Fibroblast of mammary gland (primary cell): ENCODE measurements around the gene GPRC5A.

ENCODE experiments used
- DNase-seq: peaks from one replicate; pipeline ENCODE4 v3.0.0-alpha.2; 2010; ENCODE audit warnings: low read depth
- H3K4me3 ChIP-seq: 2 replicates; pipeline ENCODE4 v1.5.1; 2011; ENCODE audit warnings: low read depth, mild to moderate bottlenecking, low read length, moderate library complexity; ENCODE audit not compliant: control insufficient read depth
- TF ChIP-seq, protein P1 (sequence below): conservative IDR thresholded peaks from 2 replicates; pipeline ENCODE4 v1.5.1; 2011; ENCODE audit warnings: low read depth, low read length, inconsistent platforms; ENCODE audit not compliant: control insufficient read depth, insufficient read depth

GPRC5A gene

DNA sequence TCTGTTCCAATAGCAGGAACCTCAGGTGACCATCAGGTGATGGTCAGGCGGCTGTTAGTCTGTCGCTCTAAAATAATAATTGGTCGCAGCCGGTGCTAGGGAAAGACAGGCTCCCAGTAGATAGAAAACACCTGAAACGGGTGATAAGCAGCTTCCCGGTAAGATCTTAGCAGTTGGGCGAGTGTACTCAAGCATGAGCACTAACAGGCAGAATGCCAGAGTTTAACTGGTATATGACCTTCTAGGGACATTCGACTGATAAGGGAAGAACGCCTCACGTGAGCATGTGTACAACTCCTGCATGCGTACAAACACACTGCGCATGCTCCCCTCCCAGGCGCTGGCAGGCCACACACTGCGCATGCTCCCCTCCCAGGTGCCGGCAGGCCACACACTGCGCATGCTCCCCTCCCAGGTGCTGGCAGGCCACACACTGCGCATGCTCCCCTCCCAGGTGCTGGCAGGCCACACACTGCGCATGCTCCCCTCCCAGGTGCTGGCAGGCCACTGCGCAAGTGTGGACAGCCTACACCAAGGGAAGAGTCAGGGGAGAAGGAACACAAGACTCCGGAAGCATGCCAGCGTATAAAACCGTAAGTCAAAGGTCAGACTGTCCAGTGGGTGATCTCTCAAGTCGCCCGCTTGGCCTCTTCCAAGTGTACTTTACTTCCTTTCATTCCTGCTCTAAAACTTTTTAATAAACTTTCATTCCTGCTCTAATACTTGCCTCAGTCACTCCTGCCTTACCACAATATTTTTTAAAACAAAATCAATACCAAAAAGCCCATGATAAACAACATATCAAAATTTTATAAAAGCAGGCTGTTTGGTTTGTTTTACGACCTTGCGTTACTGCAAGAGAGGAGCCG, 36.1 kb downstream of the GPRC5A start:
- peak; percentile 46 for DNase-seq
- H3K4me3 ChIP-seq = peak overlapping the region; percentile 9
- TF ChIP-seq, protein P1, sequence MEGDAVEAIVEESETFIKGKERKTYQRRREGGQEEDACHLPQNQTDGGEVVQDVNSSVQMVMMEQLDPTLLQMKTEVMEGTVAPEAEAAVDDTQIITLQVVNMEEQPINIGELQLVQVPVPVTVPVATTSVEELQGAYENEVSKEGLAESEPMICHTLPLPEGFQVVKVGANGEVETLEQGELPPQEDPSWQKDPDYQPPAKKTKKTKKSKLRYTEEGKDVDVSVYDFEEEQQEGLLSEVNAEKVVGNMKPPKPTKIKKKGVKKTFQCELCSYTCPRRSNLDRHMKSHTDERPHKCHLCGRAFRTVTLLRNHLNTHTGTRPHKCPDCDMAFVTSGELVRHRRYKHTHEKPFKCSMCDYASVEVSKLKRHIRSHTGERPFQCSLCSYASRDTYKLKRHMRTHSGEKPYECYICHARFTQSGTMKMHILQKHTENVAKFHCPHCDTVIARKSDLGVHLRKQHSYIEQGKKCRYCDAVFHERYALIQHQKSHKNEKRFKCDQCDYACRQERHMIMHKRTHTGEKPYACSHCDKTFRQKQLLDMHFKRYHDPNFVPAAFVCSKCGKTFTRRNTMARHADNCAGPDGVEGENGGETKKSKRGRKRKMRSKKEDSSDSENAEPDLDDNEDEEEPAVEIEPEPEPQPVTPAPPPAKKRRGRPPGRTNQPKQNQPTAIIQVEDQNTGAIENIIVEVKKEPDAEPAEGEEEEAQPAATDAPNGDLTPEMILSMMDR = no peak

DNA sequence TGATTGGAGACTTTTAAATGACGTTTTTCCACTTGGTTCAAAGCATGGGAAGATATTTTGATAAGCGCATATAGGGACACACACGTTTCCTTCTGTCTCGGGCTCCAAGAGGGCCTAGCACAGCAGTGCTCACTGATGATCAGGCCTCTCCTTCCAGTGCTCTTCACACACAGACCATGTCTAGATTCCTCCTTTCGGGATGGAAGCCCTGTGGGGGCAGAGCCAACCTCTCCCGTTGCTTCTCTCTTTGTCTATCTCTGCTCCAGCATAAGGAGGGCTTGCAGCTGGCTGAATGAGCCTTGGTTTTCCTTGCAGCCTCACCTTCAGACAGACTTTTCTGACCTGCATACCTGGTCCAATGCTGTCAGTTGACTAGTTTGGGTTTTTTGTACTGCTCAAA, 38.3 kb downstream of the GPRC5A start:
- TF ChIP-seq, protein P1 = no peak
- DNase-seq = no peak
- H3K4me3 ChIP-seq = no peak overlapping the region

DNA sequence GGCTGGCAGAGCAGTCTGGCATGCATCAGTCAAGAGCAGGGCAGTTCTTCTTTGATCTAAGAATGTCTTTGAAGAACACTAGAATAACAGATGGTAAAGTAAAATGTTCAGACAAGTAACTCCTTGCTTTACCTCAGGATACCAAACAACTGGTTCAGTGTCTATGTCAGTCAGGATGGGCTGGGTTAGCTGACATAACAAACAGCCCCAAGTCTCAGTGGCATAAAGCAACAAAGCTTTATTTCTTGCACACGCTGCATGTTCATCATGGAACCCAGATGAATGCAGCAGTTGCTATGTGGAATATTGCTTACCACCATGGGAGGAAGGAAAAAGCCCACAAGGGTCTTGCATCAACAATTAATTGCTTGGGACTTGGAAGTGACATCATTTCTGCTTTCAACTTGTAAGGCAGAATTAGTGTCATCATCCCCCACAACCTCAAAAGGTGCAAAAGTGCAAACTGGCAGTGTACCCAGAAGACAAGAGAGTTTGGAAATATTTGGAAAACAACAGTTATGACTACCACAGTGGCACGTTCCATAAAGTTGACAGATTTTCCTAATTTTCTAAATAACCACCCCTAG, 39.4 kb downstream of the GPRC5A start:
- no peak for DNase-seq
- TF ChIP-seq, protein P1 = no peak
- no peak overlapping the region for H3K4me3 ChIP-seq

DNA sequence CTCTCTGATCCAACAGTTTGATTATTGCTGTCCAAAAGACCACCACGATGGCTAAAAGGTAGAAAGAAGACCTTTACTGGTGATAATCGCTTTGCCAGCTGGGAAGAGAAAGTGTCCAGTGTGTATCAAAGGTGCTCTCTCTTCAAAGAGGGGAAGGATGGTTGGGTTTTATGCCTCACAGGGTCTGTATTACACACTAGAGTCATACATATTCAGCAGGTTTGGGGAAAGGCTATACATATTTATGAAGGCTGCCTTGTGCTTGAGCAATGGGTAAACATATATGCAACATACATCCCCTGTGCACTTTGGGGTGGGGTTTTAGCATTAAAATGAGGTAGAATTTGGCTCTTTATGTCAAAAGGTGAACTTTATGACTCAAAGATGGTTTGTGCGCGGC, 42.4 kb downstream of the GPRC5A start:
- TF ChIP-seq, protein P1 = no peak
- H3K4me3 ChIP-seq = no peak overlapping the region
- DNase-seq = no peak

DNA sequence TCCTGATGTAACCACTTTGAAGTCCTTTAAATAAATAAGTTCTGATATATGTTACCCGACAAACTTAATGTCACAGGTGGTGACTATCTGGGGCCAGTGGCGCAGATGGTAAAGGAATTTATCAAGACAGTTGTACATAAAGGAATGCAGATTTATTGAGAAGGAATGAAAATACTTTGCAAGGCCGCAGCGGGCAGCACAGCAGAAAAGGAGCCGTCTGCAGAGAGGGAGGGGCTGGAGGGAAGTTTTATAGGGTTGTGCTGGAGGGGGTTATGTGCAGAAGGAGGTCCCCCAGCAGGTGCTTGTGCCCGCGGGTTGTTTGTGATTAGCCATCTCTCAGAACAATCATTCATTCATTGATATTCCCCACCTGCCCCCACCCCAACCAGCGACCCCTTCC, 43.2 kb downstream of the GPRC5A start:
- no peak overlapping the region for H3K4me3 ChIP-seq
- TF ChIP-seq, protein P1 = no peak
- no peak for DNase-seq

DNA sequence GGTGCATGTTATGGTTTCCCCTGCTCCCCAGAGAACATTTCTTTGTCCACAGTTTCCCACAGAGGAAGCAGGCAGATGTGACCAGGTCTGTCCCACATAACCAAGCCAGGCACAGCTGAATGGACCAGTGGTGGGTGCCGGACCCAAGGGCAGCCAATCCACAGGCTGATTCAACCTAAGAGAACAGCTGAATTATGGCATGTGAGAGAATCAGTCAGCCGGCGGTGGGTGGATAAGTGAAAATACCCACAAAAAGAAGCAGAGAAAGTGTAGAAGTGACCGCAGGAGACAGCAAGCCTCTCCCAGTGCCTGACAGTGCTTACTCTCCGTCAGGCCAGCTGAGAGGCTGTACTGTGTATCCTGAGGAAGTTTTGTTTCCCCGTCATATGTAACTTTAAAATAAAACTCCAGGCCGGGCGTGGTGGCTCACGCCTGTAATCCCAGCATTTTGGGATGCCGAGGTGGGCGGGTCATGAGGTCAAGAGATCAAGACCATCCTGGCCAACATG, 45.7 kb downstream of the GPRC5A start:
- TF ChIP-seq, protein P1 = no peak
- no peak for DNase-seq
- no peak overlapping the region for H3K4me3 ChIP-seq

DNA sequence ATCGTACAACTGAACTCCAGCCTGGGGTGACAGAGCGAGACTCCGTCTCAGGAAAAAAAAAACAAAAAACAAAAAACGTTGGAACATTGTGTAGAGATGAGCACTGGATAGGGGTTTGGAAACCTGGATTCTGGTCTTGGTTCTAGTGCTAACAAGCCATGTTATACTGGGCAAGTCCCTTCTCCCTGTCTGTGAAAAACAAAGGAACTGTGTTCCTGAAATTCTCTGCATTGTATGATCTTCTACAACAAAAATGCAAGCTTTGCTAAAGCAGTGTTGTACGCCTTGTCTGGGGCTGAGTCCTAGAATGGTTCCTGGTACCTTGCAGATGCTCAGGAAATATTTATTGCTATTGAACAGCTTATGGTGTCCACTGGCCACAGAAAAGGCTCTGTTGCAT, 47.2 kb downstream of the GPRC5A start:
- TF ChIP-seq, protein P1 = no peak
- H3K4me3 ChIP-seq = no peak overlapping the region
- no peak for DNase-seq
